Limb (tissue), 2 donors: ENCODE results near the gene CBFA2T2.
"Not testable (repeated sequence)": the region's sequence is repeated elsewhere in the genome, so short reads cannot be mapped to it uniquely, and the experiment has no call there.

Experiments used
- DNase-seq, 2 donors: peaks; one replicate each; pipeline ENCODE4 v3.0.0-alpha.2; 2016; ENCODE audit errors: extremely low spot score in 2 of 2

CBFA2T2 gene

GRCh38 chr20:33693741-33694638 lies 204.1 kb downstream of the CBFA2T2 start:
- peak in 1 of 2 donors; percentile 57 for DNase-seq

- DNase-seq: no peak
Measured at GRCh38 chr20:33694639-33695012, 204.7 kb downstream of the CBFA2T2 start.

GRCh38 chr20:33696448-33696847 lies 206.6 kb downstream of the CBFA2T2 start:
- DNase-seq: no peak

GRCh38 chr20:33697129-33697528 lies 207.2 kb downstream of the CBFA2T2 start:
- no peak for DNase-seq

- DNase-seq: not testable (repeated sequence)
Measured at GRCh38 chr20:33698966-33699365, 209.1 kb downstream of the CBFA2T2 start.
